Left lobe of liver (tissue), 2 donors: ENCODE data around the gene DSEL. TPM values are rescaled to one million over a fixed set of nuclear protein-coding genes. Genes with fewer than 3 reads are reported as not detected.

ENCODE experiments used
- ATAC-seq: fragments of 200-7000 bp; cut with Tn5 transposase; one replicate; pipeline ENCODE4 v1.9.1; 2020; ENCODE audit warnings: mild to moderate bottlenecking, moderate library complexity
- DNase-seq: peaks from one replicate; pipeline ENCODE4 v3.0.0-alpha.2; 2020; ENCODE audit warnings: low spot score
- total RNA-seq: library from RNA; stranded (reverse); gene quantifications from one replicate; pipeline ENCODE4 v1.2.1, GENCODE V29; 2021
- donor health status: DM: no; HTN: no; CAD: no; lungs with moderate emphysema.
- donor health status: DM: no; HTN: yes; CAD: no.

DSEL gene
- total RNA-seq, 1 donor from 2014 or later, result 2.5 TPM

- no peak for ATAC-seq
These were observed 11.8 kb downstream of the DSEL start for GRCh38 chr18:67504739-67505138.

GRCh38 chr18:67500522-67501205 lies 15.9 kb downstream of the DSEL start:
- ATAC-seq, result no peak
- DNase-seq, result no peak

More at GRCh38 chr18:67504739-67505138, 11.8 kb downstream of the DSEL start:
- no peak for DNase-seq

DNA sequence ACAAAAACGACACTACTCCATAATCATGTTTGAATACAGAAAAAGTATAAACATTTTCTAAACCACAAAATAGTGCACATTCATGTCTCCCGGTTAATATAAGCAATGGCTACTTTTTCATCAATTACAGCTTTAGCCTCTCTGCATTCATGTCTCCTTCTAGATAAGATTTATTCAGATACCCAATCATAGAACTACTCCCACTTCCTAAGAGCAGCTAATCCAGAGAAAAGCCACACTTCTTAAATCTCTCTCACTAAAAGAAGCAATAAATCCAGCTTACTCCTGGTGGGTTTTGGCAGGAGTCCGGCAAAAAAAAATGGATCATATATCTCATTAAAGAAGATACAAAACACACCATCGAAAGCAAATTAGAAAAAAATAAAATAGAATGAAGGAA lies 20.1 kb downstream of the DSEL start:
- DNase-seq (no peak), ATAC-seq (no peak)

GRCh38 chr18:67486534-67486933 lies 30.0 kb downstream of the DSEL start:
- ATAC-seq (no peak), DNase-seq (no peak)

- no peak for ATAC-seq
- DNase-seq, result no peak
These were observed 30.9 kb downstream of the DSEL start for GRCh38 chr18:67485655-67486054.

GRCh38 chr18:67484458-67484857 lies 32.1 kb downstream of the DSEL start:
- DNase-seq (no peak), ATAC-seq (no peak)

GRCh38 chr18:67483952-67484351 lies 32.6 kb downstream of the DSEL start:
- ATAC-seq, result no peak
- DNase-seq, result no peak

GRCh38 chr18:67483237-67483636 lies 33.3 kb downstream of the DSEL start:
- DNase-seq, result no peak
- peak; percentile 60 for ATAC-seq

- ATAC-seq (no peak), DNase-seq (no peak)
These were observed 38.3 kb downstream of the DSEL start for GRCh38 chr18:67478249-67478648.

GRCh38 chr18:67477522-67477921 lies 39.0 kb downstream of the DSEL start:
- ATAC-seq (no peak), DNase-seq (no peak)

DNA sequence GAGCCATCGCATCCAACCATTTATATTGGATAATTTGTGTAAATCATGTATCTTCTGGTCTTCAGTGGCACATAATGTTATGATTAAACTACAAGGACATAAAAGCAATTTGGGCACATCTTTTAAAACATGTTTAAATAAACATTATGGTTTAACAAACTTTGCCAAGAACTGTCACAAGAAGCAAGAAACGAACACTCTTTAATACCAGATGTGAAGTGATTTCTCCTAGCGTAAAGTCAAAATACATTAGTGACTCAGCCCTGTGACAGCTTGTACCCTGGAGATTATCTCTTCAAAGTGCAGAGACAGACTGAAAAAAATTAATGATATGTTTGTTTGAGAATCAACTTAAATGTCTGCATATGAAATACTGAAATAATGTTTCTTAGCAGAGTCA lies 39.9 kb downstream of the DSEL start:
- no peak for ATAC-seq
- no peak for DNase-seq

- ATAC-seq (no peak), DNase-seq (no peak)
These were observed 40.8 kb downstream of the DSEL start for GRCh38 chr18:67475673-67476072.

- ATAC-seq (no peak), DNase-seq (no peak)
These were observed 48.5 kb downstream of the DSEL start for GRCh38 chr18:67468038-67468437.

DNA sequence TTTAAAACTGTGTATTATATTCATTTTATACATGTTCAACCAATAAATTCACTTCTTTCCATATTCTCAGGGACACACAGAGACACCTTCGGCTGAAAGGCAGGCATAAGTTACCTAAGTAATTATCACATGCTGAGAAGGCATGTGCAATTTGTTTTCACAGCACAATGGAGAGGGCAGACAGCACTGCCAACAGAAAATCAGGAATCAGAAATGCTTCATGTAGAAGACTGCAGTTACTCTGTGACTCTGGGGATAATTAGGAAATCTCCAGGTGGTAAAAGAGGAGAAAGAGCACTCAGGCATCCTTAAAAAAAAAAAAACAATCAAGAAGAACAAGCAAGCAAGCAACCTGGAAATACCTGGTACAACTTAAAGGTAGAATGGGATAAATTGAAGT lies 49.3 kb downstream of the DSEL start:
- DNase-seq (no peak), ATAC-seq (no peak)

DNA sequence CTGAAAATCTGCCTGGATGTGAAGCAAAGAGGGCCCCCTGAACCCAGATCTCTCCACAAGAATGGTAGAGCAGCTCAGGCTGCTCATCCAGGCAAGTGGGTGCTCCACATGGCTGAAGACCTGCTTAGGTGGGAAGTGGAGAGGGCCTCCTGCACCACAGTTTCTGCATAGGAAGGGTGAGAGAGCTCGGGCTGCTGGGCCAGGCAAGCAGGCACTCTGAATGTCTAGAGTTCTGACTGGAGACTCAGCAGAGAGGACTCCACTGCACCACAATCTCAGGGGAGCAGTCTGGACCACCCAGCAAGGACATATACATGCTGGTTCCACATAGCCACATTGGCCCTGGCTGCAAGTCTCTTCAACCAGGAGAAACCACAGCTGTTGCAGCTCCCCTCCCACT lies 52.0 kb downstream of the DSEL start:
- DNase-seq, result no peak
- no peak for ATAC-seq

GRCh38 chr18:67463829-67464228 lies 52.7 kb downstream of the DSEL start:
- ATAC-seq, result peak; percentile 55

GRCh38 chr18:67456711-67457110 lies 59.8 kb downstream of the DSEL start:
- ATAC-seq (no peak), DNase-seq (no peak)

More at GRCh38 chr18:67463829-67464228, 52.7 kb downstream of the DSEL start:
- DNase-seq, result no peak
